ENCODE results near the gene ANKRD17.
"Not testable (repeated sequence)": the region's sequence is repeated elsewhere in the genome, so short reads cannot be mapped to it uniquely, and the experiment has no call there.

ANKRD17 gene

GRCh38 chr4:73208376-73208775 lies 50.2 kb downstream of the ANKRD17 start:
- DNase-seq (ENCODE audit: low read depth): peak; percentile 75
- no peak for TF ChIP-seq CTCF (conservative IDR thresholded peaks at IDR 0.05; ENCODE audit: control insufficient read depth, insufficient read depth, low read depth, low read length)
- H3K4me3 ChIP-seq (ENCODE audit: control insufficient read depth, low read depth, low read length): no peak overlapping the region

GRCh38 chr4:73206236-73206635 lies 52.4 kb downstream of the ANKRD17 start:
- DNase-seq (ENCODE audit: low read depth): no peak
- no peak overlapping the region for H3K4me3 ChIP-seq (ENCODE audit: control insufficient read depth, low read depth, low read length)
- TF ChIP-seq CTCF (conservative IDR thresholded peaks at IDR 0.05; ENCODE audit: control insufficient read depth, insufficient read depth, low read depth, low read length): no peak

GRCh38 chr4:73205482-73205881 lies 53.1 kb downstream of the ANKRD17 start:
- no peak overlapping the region for H3K4me3 ChIP-seq (ENCODE audit: control insufficient read depth, low read depth, low read length)
- no peak for DNase-seq (ENCODE audit: low read depth)
- no peak for TF ChIP-seq CTCF (conservative IDR thresholded peaks at IDR 0.05; ENCODE audit: control insufficient read depth, insufficient read depth, low read depth, low read length)

- DNase-seq (ENCODE audit: low read depth); H3K4me3 ChIP-seq (ENCODE audit: control insufficient read depth, low read depth, low read length): not testable (repeated sequence)
Measured at GRCh38 chr4:73203976-73204375, 54.6 kb downstream of the ANKRD17 start.

- no peak for TF ChIP-seq CTCF (conservative IDR thresholded peaks at IDR 0.05; ENCODE audit: control insufficient read depth, insufficient read depth, low read depth, low read length)
- H3K4me3 ChIP-seq (ENCODE audit: control insufficient read depth, low read depth, low read length): no peak overlapping the region
- no peak for DNase-seq (ENCODE audit: low read depth)
Measured at GRCh38 chr4:73197220-73197619, 61.4 kb downstream of the ANKRD17 start.

GRCh38 chr4:73194064-73194463 lies 64.5 kb downstream of the ANKRD17 start:
- no peak for TF ChIP-seq CTCF (conservative IDR thresholded peaks at IDR 0.05; ENCODE audit: control insufficient read depth, insufficient read depth, low read depth, low read length)
- DNase-seq (ENCODE audit: low read depth): no peak
- no peak overlapping the region for H3K4me3 ChIP-seq (ENCODE audit: control insufficient read depth, low read depth, low read length)

- no peak for TF ChIP-seq CTCF (conservative IDR thresholded peaks at IDR 0.05; ENCODE audit: control insufficient read depth, insufficient read depth, low read depth, low read length)
- no peak for DNase-seq (ENCODE audit: low read depth)
- no peak overlapping the region for H3K4me3 ChIP-seq (ENCODE audit: control insufficient read depth, low read depth, low read length)
Measured at GRCh38 chr4:73193659-73194058, 64.9 kb downstream of the ANKRD17 start.

Data from fibroblast of mammary gland (primary cell).